GM18868 (cell line): ENCODE results near the gene NFASC.

Experiments used
- ATAC-seq: cut with Tn5 transposase; IDR thresholded peaks from one replicate; pipeline ENCODE4 v1.9.1; 2021; ENCODE audit warnings: mild to moderate bottlenecking, moderate library complexity; ENCODE audit not compliant: unreplicated experiment

The NFASC gene

GRCh38 chr1:204858363-204858821, 12.3 kb upstream of the NFASC start:
- no peak for ATAC-seq

- no peak for ATAC-seq
Measured at GRCh38 chr1:204859861-204860267, 10.8 kb upstream of the NFASC start.

DNA sequence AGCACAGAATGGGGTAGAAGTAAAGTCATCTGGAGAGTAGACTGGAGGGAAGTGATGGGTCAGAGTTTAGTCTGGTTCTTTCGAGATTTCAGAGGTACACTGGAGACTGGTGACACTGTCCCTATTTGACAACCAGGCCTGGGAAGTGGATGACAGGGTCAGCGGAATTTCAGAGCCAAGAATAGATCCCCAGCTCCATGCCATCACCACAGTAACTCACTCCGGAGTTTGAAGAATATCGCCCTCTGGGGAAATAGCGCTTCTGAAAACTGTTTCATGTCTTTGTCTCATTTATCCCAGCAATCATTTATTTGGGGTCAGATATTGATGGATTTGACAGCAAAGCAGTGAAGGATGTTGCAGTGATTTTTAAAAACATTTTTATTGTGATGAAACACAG, 7.6 kb upstream of the NFASC start:
- no peak for ATAC-seq

GRCh38 chr1:204863730-204864129, 6.9 kb upstream of the NFASC start:
- no peak for ATAC-seq

- ATAC-seq, result no peak
Measured at GRCh38 chr1:204866051-204866596, 4.5 kb upstream of the NFASC start.

- ATAC-seq, result no peak
Measured at GRCh38 chr1:204867203-204867602, 3.5 kb upstream of the NFASC start.

GRCh38 chr1:204867666-204868339, 2.9 kb upstream of the NFASC start:
- ATAC-seq, result no peak

GRCh38 chr1:204868340-204868700, 2.3 kb upstream of the NFASC start:
- no peak for ATAC-seq

GRCh38 chr1:204869097-204869496, 1.6 kb upstream of the NFASC start:
- ATAC-seq, result no peak

GRCh38 chr1:204871405-204872037, 859 bp downstream of the NFASC start:
- ATAC-seq, result no peak

- ATAC-seq, result no peak
Measured at GRCh38 chr1:204872262-204872881, 1.7 kb downstream of the NFASC start.

- no peak for ATAC-seq
Measured at GRCh38 chr1:204873176-204873575, 2.5 kb downstream of the NFASC start.

GRCh38 chr1:204873714-204874113, 3.1 kb downstream of the NFASC start:
- no peak for ATAC-seq

DNA sequence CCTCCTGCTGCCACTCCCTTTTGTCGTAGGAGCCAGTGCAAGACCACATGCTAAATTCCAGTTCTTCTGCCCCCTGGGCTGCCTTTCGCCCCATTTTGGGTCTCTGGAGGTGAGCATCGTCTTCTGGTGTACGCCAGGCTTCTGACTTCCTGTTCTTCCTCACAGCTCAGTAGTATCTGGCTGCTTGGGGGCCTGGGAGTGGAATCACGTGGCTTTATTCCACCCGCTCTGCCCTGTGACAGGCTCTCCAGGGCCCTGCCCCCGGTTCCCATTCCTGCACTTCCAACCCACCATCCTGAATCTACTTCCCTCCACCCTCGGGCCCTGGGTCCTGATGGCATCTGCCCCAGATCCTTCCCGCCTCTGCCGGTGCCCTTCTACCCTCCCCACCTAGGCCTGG, 3.6 kb downstream of the NFASC start:
- no peak for ATAC-seq

DNA sequence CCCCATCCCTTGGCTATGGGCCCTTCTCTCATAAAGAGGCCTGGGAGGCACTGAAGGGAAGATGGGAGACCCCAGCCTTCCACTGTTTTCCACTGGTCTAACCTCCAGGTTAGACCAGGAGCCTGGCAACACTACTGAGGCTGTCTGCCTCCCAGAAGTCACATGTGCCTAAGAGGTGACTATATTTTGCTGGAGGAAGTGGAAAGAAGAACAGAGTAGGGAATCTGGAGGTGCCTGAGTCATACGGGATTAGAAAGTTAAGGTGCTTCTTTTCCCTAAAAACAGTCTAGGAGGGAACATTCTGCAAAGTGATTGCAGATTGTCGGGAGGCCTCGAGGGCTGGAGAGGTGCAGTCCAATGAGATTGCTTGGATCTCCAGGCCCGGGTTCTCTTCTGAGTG, 4.6 kb downstream of the NFASC start:
- no peak for ATAC-seq

DNA sequence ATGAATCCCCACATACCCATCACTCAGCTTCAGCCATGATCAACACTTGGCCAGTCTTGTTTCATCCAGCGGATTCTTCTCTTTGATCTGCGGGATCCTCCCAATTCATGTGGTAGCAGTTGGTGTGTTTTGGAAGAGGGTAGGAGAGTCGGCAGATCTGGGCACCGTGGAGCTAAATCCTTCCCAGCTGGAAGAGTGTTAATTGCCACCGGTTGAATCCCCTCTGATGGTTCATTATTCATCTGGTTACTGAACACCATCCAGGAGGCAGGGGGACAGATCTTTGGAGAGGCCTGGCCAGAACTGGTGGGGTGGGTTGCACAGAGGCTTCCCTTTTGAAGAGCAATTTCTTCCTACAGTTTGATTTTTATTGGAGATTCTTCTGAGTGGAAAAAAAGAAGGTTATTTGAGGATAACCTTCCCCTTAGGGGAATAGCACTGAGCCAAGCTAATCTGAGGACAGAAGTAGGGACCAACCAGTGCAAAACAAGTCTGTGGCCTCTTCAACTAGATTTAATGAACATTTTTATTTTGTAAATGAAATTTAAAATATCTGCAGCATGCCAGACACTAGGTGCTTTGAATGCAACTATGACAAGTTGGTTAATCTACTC, 8.1 kb downstream of the NFASC start:
- no peak for ATAC-seq

- ATAC-seq, result no peak
Measured at GRCh38 chr1:204879351-204879750, 8.7 kb downstream of the NFASC start.

GRCh38 chr1:204880906-204881305, 10.2 kb downstream of the NFASC start:
- no peak for ATAC-seq

- ATAC-seq, result no peak
Measured at GRCh38 chr1:204882479-204882878, 11.8 kb downstream of the NFASC start.

GRCh38 chr1:204883405-204883804, 12.7 kb downstream of the NFASC start:
- no peak for ATAC-seq

DNA sequence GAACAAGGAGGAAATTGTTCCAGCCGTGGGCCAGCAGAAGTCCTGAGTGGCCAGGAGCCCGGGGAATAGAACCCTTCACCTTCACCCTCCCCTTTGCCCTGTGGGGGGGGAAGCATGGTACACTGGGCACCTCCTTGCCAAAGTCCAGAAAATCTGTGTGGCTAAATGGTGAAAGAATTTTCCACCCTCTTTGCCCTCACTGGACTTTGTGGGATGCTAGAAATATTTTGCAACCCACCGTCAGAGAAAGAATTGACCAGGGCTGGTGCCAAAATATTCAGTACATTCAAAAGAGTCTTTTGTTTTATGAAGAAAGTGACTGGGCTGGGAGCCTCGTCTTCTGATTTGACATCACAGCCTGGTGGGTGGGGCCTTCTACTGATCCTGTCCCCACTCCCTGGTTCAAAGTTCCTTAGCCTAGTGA, 14.6 kb downstream of the NFASC start:
- no peak for ATAC-seq

DNA sequence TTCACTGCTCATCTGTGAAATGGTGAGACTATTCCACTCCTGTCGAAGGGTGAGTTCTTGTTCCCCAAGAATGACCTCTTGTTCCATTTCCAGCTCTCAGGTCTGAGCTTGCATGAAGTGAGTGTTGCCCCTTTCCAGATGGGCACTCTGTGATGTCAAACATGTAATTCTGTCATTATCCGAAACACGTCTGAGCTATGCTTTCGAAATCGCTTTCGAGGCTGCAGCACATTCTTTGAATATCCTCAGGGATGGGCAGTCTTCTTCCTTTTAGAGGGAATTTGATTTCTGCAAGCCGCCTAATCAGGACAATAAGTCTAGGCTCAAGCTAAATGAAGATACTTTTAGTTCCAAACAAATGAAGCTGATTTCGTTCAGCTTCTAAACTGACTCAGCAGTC, 15.1 kb downstream of the NFASC start:
- no peak for ATAC-seq
